ENCODE measurements around the gene EXOC7.

The EXOC7 gene

DNA sequence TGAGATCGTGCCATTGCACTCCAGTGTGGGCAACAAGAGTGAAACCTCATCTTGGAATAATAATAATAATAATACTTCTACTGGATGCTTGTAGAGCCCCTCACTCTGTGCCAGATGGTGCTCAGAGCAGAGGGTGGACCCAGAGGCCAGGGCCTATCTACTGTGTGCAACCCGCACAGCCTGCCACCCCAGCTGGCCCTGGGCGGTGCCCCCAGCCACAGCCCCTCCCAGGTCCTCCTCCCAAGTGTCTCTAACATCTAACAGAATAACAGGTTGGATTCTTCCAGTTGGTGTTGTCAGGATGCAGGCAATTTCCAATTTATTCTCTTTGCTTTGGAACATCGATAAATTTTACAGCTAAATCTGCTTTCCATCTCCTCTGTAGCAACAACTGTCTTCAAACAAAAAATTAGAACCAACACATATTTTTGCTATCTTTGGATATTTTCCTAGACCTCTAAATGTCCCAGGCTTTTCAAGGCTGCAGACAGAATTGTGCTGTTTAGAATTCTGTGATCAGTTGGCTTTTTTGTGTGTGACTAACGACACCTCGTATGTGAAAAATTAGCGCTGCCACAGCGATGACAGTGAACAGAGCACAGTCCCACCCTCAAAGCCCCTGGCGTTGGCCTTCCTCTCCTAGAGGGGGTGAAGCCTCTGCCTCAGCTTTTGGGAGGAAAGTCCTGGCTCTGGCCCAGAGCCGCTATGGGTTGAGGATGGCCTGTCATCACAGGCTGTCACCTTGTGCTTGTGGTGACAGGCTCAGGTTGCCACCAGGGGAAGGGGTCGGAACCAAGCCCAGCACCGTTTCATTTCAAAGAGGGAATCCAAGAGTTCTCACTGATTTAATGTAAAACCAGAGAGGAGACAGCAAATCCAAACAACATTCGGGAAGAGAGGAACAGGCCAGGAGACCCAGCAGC lies 68.9 kb downstream of the EXOC7 start:
- ATAC-seq (replicated peaks) (no peak), DNase-seq (no peak)
- peaks cover 2 to 4% of the 10 kb centered on the region in 2 donors for H3K4me1 Mint-ChIP-seq (ENCODE audit: low read depth in 2 of 2)
- H3K9me3 Mint-ChIP-seq, result no peaks in the 10 kb centered on the region
- H3K4me3 Mint-ChIP-seq, result no peak overlapping the region
- no peak overlapping the region for H3K27ac Mint-ChIP-seq
- peaks cover 13% of the 10 kb centered on the region for H3K36me3 Mint-ChIP-seq (ENCODE audit: insufficient read depth)
- H3K27me3 Mint-ChIP-seq, result no peaks in the 10 kb centered on the region

DNA sequence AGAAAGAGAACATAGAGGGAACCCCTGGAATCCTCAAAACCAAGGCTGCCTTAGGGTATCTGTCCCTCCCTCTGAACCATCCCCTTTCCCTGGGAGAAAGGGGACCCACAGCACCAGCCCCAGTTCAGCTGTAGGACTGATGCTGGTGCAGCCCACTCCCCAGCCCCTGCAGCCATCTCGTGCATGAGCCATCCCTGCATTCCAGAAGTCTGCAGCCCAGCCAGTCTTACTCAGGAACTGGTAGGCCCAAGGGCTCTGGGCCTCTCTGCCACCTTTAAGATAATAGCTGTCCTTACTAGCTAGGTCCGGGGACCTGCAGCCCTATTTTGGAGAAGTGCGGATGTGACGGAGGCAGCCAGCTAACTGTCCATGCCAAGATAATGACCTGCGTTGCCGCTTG lies 70.4 kb downstream of the EXOC7 start:
- H3K27ac Mint-ChIP-seq, result peak overlapping the region in 1 of 2 donors; percentile 53

GRCh38 chr17:76032780-76033108 lies 70.8 kb downstream of the EXOC7 start:
- Mint-ChIP-seq H3K27ac (no peak overlapping the region), H3K27me3 (no peaks in the 10 kb centered on the region)

More for the DNA sequence above, 70.4 kb downstream of the EXOC7 start:
- Mint-ChIP-seq H3K4me1 (ENCODE audit: low read depth in 2 of 2) (peaks cover 8 to 13% of the 10 kb centered on the region in 2 donors), H3K27me3 (no peaks in the 10 kb centered on the region), H3K4me3 (no peak overlapping the region), H3K36me3 (ENCODE audit: insufficient read depth) (no peaks in the 10 kb centered on the region), H3K9me3 (no peaks in the 10 kb centered on the region)
- no peak for ATAC-seq (replicated peaks)
- no peak for DNase-seq

DNA sequence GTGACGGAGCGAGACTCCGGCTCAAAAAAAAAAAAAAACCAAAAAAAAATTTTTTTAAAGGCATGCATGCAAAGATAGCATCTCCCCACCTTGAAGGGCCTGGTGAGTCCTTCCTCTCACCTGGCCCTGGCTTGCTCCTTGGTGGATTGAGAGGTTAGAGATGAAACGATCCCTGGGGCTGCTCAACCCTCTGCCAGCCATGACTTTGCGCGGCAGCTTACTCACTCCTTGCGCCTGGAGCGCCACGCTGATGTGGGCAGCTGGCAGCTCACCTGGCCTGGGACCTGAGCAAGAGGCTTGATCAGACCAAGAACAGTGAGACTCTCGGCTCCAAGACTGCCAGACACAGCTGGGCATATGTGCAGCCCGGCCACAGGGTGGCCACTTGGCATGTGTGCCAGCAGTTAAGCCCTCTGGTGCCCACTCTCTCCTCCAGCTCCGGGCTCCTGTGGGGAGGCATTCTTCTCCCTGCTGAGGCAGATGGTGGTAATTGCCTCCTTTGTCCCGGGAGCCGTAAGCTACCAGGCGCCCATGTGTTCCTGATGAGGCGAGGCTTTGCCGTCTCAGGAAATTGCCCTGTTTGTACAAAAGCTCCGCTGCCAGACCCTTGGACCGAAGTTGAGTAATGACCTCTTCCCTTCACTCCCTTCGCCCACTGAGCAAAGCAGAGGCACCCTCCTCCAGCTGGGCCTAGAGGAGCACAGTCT lies 71.4 kb downstream of the EXOC7 start:
- H3K4me1 Mint-ChIP-seq (ENCODE audit: low read depth in 2 of 2), result peaks cover 8 to 13% of the 10 kb centered on the region in 2 donors
- DNase-seq, result no peak
- no peak for ATAC-seq (replicated peaks)
- H3K27me3 Mint-ChIP-seq, result no peaks in the 10 kb centered on the region
- H3K4me3 Mint-ChIP-seq, result no peak overlapping the region
- H3K36me3 Mint-ChIP-seq (ENCODE audit: insufficient read depth), result no peaks in the 10 kb centered on the region
- H3K9me3 Mint-ChIP-seq, result no peaks in the 10 kb centered on the region
- H3K27ac Mint-ChIP-seq, result no peak overlapping the region

More at GRCh38 chr17:76032780-76033108, 70.8 kb downstream of the EXOC7 start:
- H3K36me3 Mint-ChIP-seq (ENCODE audit: insufficient read depth), result no peaks in the 10 kb centered on the region
- H3K9me3 Mint-ChIP-seq, result no peaks in the 10 kb centered on the region
- peaks cover 8 to 13% of the 10 kb centered on the region in 2 donors for H3K4me1 Mint-ChIP-seq (ENCODE audit: low read depth in 2 of 2)
- DNase-seq, result no peak
- H3K4me3 Mint-ChIP-seq, result no peak overlapping the region
- no peak for ATAC-seq (replicated peaks)

Data from effector memory CD8-positive, alpha-beta T cell (primary cell).